ENCODE measurements around the gene SHOX.

The SHOX gene

GRCh38 chrX:618761-619450 is 11.7 kb upstream of the SHOX start:
- no peaks in the 10 kb centered on the region for H3K27me3 ChIP-seq (ENCODE audit: insufficient read depth, low read length, poor library complexity)
- H3K4me2 ChIP-seq (ENCODE audit: insufficient read depth, low read length): no peak overlapping the region
- TF ChIP-seq EZH2 (IDR thresholded peaks at IDR 0.05; ENCODE audit: borderline replicate concordance, low read depth, low read length, severe bottlenecking): no peak
- TF ChIP-seq, protein P1, sequence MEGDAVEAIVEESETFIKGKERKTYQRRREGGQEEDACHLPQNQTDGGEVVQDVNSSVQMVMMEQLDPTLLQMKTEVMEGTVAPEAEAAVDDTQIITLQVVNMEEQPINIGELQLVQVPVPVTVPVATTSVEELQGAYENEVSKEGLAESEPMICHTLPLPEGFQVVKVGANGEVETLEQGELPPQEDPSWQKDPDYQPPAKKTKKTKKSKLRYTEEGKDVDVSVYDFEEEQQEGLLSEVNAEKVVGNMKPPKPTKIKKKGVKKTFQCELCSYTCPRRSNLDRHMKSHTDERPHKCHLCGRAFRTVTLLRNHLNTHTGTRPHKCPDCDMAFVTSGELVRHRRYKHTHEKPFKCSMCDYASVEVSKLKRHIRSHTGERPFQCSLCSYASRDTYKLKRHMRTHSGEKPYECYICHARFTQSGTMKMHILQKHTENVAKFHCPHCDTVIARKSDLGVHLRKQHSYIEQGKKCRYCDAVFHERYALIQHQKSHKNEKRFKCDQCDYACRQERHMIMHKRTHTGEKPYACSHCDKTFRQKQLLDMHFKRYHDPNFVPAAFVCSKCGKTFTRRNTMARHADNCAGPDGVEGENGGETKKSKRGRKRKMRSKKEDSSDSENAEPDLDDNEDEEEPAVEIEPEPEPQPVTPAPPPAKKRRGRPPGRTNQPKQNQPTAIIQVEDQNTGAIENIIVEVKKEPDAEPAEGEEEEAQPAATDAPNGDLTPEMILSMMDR (IDR thresholded peaks at IDR 0.05; ENCODE audit: borderline replicate concordance, extremely low read depth, low read length, poor library complexity, severe bottlenecking): no peak
- DNase-seq: no peak
- H3K9ac ChIP-seq (ENCODE audit: low read depth, low read length): no peak overlapping the region
- no peak overlapping the region for H2AFZ ChIP-seq (ENCODE audit: low read depth, low read length)
- H4K20me1 ChIP-seq (ENCODE audit: insufficient read depth, low read length): no peaks in the 10 kb centered on the region
- H3K79me2 ChIP-seq (ENCODE audit: insufficient read depth, low read length): no peaks in the 10 kb centered on the region
- H3K36me3 ChIP-seq (ENCODE audit: insufficient read depth, low read length): no peaks in the 10 kb centered on the region
- no peaks in the 10 kb centered on the region for H3K4me1 ChIP-seq (ENCODE audit: insufficient read depth, low read length)
- no peak for ATAC-seq (ENCODE audit: insufficient read depth, low read depth)
- H3K4me3 ChIP-seq (ENCODE audit: low read depth in 1 of 2, low read length in 2 of 2): no peak overlapping the region
- H3K9me3 ChIP-seq (ENCODE audit: insufficient read depth, low read length, severe bottlenecking): no peaks in the 10 kb centered on the region
- H3K27ac ChIP-seq (ENCODE audit: low read length): no peak overlapping the region

DNA sequence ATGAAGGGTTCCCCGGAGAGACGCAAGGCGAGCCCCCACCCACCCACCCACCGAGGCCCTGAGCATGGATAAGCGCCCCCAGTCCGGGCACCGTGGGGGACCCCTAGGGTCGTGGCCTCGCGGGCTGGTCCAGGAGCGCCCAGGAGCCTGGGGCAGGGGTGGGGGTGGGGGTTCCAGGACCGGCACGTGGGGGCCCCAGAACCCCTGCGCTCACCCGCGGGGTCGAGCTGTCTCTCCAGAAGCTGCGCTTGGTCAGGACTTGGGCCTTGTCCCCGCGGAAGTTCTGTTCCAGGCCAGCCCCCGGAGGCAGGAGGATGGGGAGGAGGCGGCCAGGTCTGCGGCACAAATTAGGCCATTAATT is 11.2 kb upstream of the SHOX start:
- DNase-seq (no peak), ATAC-seq (ENCODE audit: insufficient read depth, low read depth) (no peak)
- Histone ChIP-seq H2AFZ (ENCODE audit: low read depth, low read length) (no peak overlapping the region), H3K79me2 (ENCODE audit: insufficient read depth, low read length) (no peaks in the 10 kb centered on the region), H3K27me3 (ENCODE audit: insufficient read depth, low read length, poor library complexity) (no peaks in the 10 kb centered on the region), H3K9me3 (ENCODE audit: insufficient read depth, low read length, severe bottlenecking) (no peaks in the 10 kb centered on the region), H3K36me3 (ENCODE audit: insufficient read depth, low read length) (no peaks in the 10 kb centered on the region), H3K4me3 (ENCODE audit: low read depth in 1 of 2, low read length in 2 of 2) (no peak overlapping the region), H4K20me1 (ENCODE audit: insufficient read depth, low read length) (no peaks in the 10 kb centered on the region), H3K27ac (ENCODE audit: low read length) (no peak overlapping the region), H3K4me2 (ENCODE audit: insufficient read depth, low read length) (no peak overlapping the region), H3K4me1 (ENCODE audit: insufficient read depth, low read length) (no peaks in the 10 kb centered on the region), H3K9ac (ENCODE audit: low read depth, low read length) (no peak overlapping the region)
- TF ChIP-seq, protein P1 (IDR thresholded peaks at IDR 0.05; ENCODE audit: borderline replicate concordance, extremely low read depth, low read length, poor library complexity, severe bottlenecking): no peak
- no peak for TF ChIP-seq EZH2 (IDR thresholded peaks at IDR 0.05; ENCODE audit: borderline replicate concordance, low read depth, low read length, severe bottlenecking)

GRCh38 chrX:619812-620531 is 10.6 kb upstream of the SHOX start:
- Histone ChIP-seq H3K4me3 (ENCODE audit: low read depth in 1 of 2, low read length in 2 of 2) (no peak overlapping the region), H3K9me3 (ENCODE audit: insufficient read depth, low read length, severe bottlenecking) (no peaks in the 10 kb centered on the region), H3K4me1 (ENCODE audit: insufficient read depth, low read length) (no peaks in the 10 kb centered on the region), H3K4me2 (ENCODE audit: insufficient read depth, low read length) (no peak overlapping the region), H3K9ac (ENCODE audit: low read depth, low read length) (no peak overlapping the region), H4K20me1 (ENCODE audit: insufficient read depth, low read length) (no peaks in the 10 kb centered on the region), H3K27me3 (ENCODE audit: insufficient read depth, low read length, poor library complexity) (no peaks in the 10 kb centered on the region), H3K79me2 (ENCODE audit: insufficient read depth, low read length) (no peaks in the 10 kb centered on the region), H3K36me3 (ENCODE audit: insufficient read depth, low read length) (no peaks in the 10 kb centered on the region), H3K27ac (ENCODE audit: low read length) (no peak overlapping the region), H2AFZ (ENCODE audit: low read depth, low read length) (no peak overlapping the region)
- ATAC-seq (ENCODE audit: insufficient read depth, low read depth): no peak
- TF ChIP-seq, protein P1 (IDR thresholded peaks at IDR 0.05; ENCODE audit: borderline replicate concordance, extremely low read depth, low read length, poor library complexity, severe bottlenecking): no peak
- no peak for TF ChIP-seq EZH2 (IDR thresholded peaks at IDR 0.05; ENCODE audit: borderline replicate concordance, low read depth, low read length, severe bottlenecking)
- no peak for DNase-seq
